22Rv1 (cell line): ENCODE results near the gene ZSCAN16.
A peak's percentile ranks its signal among the peaks of the same experiment; 100 is the strongest.

Experiments
- H3K27ac ChIP-seq: fragments of 450-650 bp; 2 replicates; pipeline ENCODE4 v1.5.1; 2017
- ZFX ChIP-seq: fragments of 450-650 bp; IDR thresholded peaks from 2 replicates; pipeline ENCODE4 v1.6.1; 2017; ENCODE audit warnings: antibody characterized with exemption, borderline replicate concordance
- TF ChIP-seq, protein P1 (sequence below): fragments of 450-650 bp; IDR thresholded peaks from 2 replicates; pipeline ENCODE4 v1.5.1; 2017; ENCODE audit warnings: mild to moderate bottlenecking

Gene ZSCAN16

DNA sequence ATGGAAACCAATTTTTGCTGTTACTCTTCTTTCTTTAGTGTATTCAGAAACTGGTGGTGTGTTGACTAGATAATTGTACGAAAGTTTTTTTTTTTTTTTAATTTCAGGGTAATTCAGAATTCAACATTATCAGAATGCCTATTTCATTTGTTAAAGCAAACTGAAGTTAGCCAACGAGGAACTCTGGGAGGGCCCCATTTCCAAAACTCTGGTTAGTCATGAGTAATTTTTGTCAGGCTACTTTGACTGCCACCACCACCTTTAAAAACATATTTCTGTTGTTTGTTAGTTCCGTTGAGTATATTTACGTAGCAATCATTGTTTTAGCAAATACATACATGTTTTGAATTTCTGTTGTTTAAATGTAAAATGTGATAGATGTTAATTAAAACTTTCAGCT is 18.0 kb downstream of the ZSCAN16 start:
- H3K27ac ChIP-seq = peak overlapping the region; percentile 54; the same call in 1 of the 2 replicates

DNA sequence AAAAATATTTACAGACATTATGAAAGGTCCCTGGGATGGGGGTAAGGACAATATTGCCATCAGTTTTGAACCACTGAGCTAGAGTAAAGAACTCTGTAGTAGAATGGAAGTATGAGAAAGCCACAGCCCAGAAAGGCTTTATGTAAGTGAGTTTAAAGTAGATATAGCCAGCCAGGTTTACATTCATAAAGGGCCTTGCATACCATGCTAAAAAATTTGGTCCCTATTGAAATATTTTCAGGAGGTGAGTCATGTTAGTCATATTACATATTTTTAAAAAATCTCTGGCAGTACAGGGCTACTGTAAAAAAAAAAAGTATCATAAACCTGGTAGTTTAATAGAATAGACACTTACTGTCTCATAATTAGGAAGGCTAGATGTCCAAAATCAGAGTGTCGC is 20.8 kb downstream of the ZSCAN16 start:
- no peak overlapping the region for H3K27ac ChIP-seq
- no peak for TF ChIP-seq ZFX
- TF ChIP-seq, protein P1, sequence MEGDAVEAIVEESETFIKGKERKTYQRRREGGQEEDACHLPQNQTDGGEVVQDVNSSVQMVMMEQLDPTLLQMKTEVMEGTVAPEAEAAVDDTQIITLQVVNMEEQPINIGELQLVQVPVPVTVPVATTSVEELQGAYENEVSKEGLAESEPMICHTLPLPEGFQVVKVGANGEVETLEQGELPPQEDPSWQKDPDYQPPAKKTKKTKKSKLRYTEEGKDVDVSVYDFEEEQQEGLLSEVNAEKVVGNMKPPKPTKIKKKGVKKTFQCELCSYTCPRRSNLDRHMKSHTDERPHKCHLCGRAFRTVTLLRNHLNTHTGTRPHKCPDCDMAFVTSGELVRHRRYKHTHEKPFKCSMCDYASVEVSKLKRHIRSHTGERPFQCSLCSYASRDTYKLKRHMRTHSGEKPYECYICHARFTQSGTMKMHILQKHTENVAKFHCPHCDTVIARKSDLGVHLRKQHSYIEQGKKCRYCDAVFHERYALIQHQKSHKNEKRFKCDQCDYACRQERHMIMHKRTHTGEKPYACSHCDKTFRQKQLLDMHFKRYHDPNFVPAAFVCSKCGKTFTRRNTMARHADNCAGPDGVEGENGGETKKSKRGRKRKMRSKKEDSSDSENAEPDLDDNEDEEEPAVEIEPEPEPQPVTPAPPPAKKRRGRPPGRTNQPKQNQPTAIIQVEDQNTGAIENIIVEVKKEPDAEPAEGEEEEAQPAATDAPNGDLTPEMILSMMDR = no peak

More for the DNA sequence above, 18.0 kb downstream of the ZSCAN16 start:
- TF ChIP-seq, protein P1 = no peak
- no peak for TF ChIP-seq ZFX

DNA sequence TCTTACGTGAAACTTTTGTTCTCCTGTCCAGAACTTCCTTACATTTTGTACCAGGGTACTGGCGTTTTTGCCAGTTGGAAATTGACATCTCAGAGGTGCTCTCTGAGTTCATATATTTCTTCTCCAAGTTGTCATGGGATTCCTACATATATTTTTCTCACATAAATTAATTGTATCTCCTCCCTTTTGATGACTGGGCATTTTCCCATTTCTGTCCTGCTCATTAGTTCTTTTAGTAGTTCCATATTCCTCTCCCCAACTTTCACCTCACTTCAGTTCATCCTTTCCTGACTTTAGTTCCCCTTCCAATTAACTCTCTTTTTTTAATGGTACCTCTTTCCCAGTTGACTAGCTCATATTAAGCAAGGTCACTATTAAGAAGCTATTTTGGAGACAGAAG is 28.1 kb downstream of the ZSCAN16 start:
- no peak overlapping the region for H3K27ac ChIP-seq
- TF ChIP-seq ZFX = no peak
- TF ChIP-seq, protein P1 = no peak

DNA sequence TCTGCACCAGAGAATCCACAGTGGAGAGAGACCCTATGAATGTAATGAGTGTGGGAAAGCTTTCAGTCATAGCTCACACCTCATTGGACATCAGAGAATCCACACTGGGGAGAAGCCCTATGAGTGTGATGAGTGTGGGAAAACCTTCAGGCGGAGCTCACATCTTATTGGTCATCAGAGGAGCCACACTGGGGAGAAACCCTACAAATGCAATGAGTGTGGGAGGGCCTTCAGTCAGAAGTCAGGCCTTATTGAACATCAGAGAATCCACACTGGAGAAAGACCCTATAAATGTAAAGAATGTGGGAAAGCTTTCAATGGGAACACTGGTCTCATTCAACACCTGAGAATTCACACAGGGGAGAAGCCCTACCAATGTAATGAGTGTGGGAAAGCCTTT is 29.1 kb downstream of the ZSCAN16 start:
- no peak overlapping the region for H3K27ac ChIP-seq
- no peak for TF ChIP-seq ZFX
- TF ChIP-seq, protein P1 = no peak

DNA sequence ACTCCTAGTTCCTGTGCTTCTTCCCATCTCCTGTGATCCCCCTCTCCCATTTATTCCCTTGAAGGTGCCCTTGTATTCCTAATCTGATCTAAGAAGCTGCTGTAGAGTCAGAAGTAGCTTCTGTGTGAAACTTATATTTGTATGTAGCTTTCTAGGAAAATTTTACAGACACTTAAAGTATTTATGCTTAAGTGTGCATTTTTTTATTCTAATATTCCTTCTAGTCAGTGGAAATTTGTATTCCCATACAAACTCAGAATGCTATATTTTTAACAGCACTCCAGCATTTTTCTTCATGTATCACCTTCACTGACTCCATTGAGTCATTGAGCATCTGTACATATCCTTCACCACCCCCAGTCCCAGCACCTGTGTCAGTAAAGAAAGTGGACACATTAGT is 29.9 kb downstream of the ZSCAN16 start:
- TF ChIP-seq, protein P1 = no peak
- H3K27ac ChIP-seq = no peak overlapping the region

DNA sequence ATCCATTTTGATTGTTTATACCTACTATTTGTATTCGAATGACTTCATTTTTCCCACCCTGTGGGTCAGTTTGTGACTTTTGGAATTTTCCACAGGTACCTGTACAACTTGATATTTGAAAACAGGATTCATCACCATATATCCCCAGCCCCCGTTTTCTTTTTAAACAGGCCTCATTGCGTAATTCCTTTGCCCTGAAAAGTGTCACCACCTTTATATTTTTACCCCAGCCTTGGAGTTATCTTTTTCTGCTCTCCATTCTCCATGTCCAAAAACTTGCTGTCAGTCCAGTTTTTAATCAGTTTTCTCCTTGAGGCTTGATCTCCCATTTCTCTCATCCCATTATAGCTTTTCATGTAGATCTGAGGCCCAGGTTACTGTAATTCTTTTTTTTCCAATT is 33.9 kb downstream of the ZSCAN16 start:
- TF ChIP-seq ZFX = no peak
- TF ChIP-seq, protein P1 = no peak
- no peak overlapping the region for H3K27ac ChIP-seq

DNA sequence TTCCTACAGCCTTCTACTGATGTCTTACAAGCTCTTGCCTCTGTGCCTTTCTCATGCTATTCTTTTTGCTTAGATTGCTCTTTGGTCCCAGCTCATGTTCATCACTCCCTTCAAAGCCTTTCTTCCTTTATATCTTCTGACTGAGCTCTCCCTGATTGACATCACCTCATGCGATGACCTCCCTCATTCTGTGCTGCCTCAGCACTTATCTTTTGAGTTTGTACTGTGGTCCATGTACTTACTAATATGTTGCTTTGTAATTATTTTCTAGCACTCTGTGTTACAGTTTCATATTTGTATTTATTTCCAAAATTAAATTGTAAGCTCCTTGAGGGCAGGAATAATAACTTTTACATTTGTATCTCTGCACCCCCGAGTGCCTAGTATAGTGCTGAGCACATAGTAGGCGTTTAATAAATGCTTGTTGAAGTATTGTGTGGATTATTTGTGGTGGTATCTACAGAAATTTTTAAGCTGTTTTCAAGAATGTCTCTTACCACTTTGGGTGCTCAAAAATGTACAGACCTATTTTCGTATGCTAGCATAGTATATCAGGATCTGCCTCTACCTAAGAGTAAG is 34.7 kb downstream of the ZSCAN16 start:
- TF ChIP-seq, protein P1 = no peak
- TF ChIP-seq ZFX = no peak
- H3K27ac ChIP-seq = no peak overlapping the region
